ENCODE data around the gene FRYL. TPM values are rescaled to one million over a fixed set of nuclear protein-coding genes. Genes with fewer than 3 reads are reported as not detected.

FRYL gene
- total and polyA plus RNA-seq, 12 donors: 16.5 to 64.4 (median 41.1) TPM

DNA sequence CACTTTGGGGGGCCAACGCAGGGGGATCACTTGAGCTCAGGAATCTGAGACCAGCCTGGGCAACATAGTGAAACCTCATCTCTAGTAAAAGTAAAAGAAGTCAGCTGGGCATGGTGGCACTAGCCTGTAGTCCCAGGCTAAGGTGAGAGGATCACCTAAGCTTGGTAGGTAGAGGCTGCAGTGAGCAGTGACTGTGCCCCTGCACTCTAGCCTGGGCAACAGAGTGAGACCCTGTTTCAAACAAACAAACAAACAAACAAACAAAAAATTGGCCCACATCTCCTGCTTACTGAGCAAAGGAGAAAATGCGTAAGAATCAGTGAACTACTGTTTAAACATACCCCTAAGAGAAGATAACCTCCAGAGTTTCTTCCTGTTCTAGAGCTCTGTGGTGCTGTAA lies 85.3 kb downstream of the FRYL start:
- no peak overlapping the region for H3K4me3 ChIP-seq
- H3K27me3 ChIP-seq: no peaks in the 10 kb centered on the region
- peaks cover 8 to 27% of the 10 kb centered on the region in 2 donors for H3K4me1 ChIP-seq (replicated peaks in 1 of 2)
- intact Hi-C loops (cut with DNase I): no loop called here
- no peaks in the 10 kb centered on the region for H3K36me3 ChIP-seq (replicated peaks in 1 of 2)
- no peaks in the 10 kb centered on the region for H3K9me3 ChIP-seq (replicated peaks in 1 of 3)
- H3K27ac ChIP-seq: no peak overlapping the region
- DNase-seq: no peak
- TF ChIP-seq POLR2A (IDR thresholded peaks at IDR 0.05): no peak
- TF ChIP-seq, protein P1, sequence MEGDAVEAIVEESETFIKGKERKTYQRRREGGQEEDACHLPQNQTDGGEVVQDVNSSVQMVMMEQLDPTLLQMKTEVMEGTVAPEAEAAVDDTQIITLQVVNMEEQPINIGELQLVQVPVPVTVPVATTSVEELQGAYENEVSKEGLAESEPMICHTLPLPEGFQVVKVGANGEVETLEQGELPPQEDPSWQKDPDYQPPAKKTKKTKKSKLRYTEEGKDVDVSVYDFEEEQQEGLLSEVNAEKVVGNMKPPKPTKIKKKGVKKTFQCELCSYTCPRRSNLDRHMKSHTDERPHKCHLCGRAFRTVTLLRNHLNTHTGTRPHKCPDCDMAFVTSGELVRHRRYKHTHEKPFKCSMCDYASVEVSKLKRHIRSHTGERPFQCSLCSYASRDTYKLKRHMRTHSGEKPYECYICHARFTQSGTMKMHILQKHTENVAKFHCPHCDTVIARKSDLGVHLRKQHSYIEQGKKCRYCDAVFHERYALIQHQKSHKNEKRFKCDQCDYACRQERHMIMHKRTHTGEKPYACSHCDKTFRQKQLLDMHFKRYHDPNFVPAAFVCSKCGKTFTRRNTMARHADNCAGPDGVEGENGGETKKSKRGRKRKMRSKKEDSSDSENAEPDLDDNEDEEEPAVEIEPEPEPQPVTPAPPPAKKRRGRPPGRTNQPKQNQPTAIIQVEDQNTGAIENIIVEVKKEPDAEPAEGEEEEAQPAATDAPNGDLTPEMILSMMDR (IDR thresholded peaks at IDR 0.05): no peak
- 81 to 99% (median 93%) methylated on average over 2 of the region's 2 CpGs for WGBS, 4 donors

DNA sequence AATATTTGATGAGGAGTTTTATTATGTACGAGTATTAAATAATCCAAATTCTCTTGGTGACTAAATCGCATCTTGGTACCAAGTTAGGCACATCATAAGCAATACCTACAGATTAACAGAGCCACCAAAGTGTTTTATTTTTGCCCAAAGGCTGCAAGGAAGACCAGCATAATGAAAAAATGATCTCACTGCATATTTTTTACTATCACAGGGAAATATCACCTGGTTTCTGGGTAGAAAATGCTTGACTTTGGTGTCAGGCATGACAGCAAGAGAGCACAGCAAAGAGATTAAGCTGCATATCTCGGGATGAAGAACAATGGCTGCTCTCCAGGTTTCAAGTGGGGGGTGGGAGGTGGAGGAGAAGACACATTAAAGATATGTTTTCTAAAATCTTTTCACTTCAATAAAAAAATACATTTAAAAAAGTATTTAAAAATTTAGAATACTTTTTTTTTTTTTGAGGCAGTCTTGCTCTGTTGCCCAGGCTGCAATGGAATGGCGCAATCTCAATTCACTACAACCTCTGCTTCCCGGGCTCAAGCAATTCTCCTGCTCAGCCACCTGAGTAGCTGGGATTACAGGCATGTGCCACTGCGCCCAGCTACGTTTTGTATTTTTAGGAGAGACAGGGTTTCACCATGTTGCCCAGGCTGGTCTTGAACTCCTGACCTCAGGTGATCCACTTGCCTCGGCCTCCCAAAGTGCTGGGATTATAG lies 86.1 kb downstream of the FRYL start:
- intact Hi-C loops (cut with DNase I): no loop called here
- DNase-seq: no peak
- no peak overlapping the region for H3K4me3 ChIP-seq
- TF ChIP-seq POLR2A (IDR thresholded peaks at IDR 0.05): no peak
- TF ChIP-seq, protein P1 (IDR thresholded peaks at IDR 0.05): no peak
- WGBS, 4 donors: 92 to 97% (median 95%) methylated on average over 8 of the region's 8 CpGs
- H3K9me3 ChIP-seq (replicated peaks in 1 of 3): no peaks in the 10 kb centered on the region
- H3K27ac ChIP-seq: no peak overlapping the region
- peaks cover 4 to 21% of the 10 kb centered on the region in 2 donors for H3K4me1 ChIP-seq (replicated peaks in 1 of 2)
- H3K27me3 ChIP-seq: no peaks in the 10 kb centered on the region
- no peaks in the 10 kb centered on the region for H3K36me3 ChIP-seq (replicated peaks in 1 of 2)

DNA sequence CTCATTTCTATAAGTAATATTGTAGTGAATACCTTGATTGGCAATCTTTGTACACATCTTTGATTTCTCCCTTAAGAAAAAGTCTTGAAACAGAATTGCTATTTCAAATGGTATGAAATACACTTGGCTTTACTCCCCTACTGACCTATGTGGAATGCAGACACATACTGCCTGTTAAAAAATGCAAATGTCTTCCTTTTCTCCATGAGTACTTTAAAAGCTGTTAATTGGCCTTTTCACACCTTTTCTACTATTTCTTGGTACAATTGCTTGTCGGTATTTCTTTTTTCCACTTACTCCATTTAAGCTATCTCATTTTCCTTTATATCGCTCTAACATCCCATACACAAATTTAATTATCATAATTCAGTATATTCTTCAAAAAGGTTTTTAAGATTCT lies 87.2 kb downstream of the FRYL start:
- 90 to 93% (median 91%) methylated on average over 2 of the region's 2 CpGs for WGBS, 4 donors
- Histone ChIP-seq H3K4me1 (replicated peaks in 1 of 2) (peaks cover 4 to 10% of the 10 kb centered on the region in 2 donors), H3K27ac (no peak overlapping the region), H3K4me3 (no peak overlapping the region), H3K36me3 (replicated peaks in 1 of 2) (no peaks in the 10 kb centered on the region), H3K9me3 (replicated peaks in 1 of 3) (no peaks in the 10 kb centered on the region), H3K27me3 (no peaks in the 10 kb centered on the region)
- intact Hi-C loops (cut with DNase I): no loop called here
- TF ChIP-seq POLR2A (IDR thresholded peaks at IDR 0.05): no peak
- TF ChIP-seq, protein P1 (IDR thresholded peaks at IDR 0.05): no peak
- DNase-seq: no peak

DNA sequence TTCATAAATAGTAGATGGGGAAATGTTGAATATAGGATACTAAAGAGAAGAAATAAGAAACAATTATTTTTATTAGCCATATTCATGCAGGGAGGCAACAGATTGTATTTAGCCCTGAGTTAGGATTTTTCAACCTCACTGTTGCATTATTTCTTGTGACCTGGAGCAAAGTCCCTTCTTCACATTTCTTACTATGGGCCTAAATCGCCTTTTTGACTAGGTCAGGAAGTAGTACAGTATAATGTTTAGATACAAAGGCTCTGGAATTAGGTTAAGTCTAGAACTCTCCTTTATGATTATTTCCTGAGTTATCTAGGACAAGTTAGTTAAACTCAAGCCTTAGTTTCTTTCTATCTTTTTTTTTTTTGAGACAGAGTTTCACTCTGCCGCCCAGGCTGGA lies 88.0 kb downstream of the FRYL start:
- Histone ChIP-seq H3K27me3 (no peaks in the 10 kb centered on the region), H3K27ac (no peak overlapping the region), H3K36me3 (replicated peaks in 1 of 2) (no peaks in the 10 kb centered on the region), H3K4me1 (replicated peaks in 1 of 2) (peaks cover 4 to 10% of the 10 kb centered on the region in 2 donors), H3K9me3 (replicated peaks in 1 of 3) (no peaks in the 10 kb centered on the region), H3K4me3 (no peak overlapping the region)
- no peak for DNase-seq
- intact Hi-C loops (cut with DNase I): no loop called here
- 96 to 99% (median 97%) methylated on average over 2 of the region's 2 CpGs for WGBS, 4 donors
- no peak for TF ChIP-seq POLR2A (IDR thresholded peaks at IDR 0.05)
- TF ChIP-seq, protein P1 (IDR thresholded peaks at IDR 0.05): no peak

Data from adrenal gland (tissue), 12 donors.